ENCODE results near the gene CCER1.

Gene CCER1

DNA sequence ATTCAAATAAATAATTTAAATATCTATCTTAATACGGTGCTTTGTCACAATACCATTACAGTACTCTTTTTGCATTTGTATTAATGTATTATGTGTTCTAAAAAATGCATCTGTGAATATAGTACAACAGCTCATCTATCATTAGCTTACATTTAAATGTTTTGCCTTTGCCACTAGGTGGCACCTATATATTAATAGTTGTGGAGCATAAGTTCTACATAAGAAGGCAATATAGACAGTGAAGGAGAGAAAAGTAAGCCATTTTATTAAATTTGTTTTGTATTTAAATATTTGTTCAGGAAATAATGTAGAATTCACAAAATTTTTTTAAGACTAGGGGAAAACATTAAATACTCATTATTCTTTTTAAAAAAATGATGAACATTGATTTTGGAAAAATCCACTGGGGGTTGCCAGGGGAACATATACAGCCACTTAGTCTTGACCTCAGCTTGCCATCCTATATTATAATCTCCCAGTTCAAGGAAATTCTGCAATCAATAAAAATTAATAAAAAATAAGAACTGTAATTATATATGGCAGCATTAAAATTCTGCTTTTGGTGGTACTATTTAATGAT is 9.8 kb downstream of the CCER1 start:
- peak; percentile 36 for TF ChIP-seq CTCF (IDR thresholded peaks at IDR 0.05; ENCODE audit: low read depth, low read length, missing control alignments)
- Histone ChIP-seq H3K27ac (no peak overlapping the region), H3K27me3 (replicated peaks) (no peaks in the 10 kb centered on the region), H3K36me3 (replicated peaks) (no peaks in the 10 kb centered on the region), H3K4me3 (ENCODE audit: low read depth, low read length) (no peak overlapping the region)
- DNase-seq, result peak; percentile 24
- in situ Hi-C loops (cut with HindIII; ENCODE audit: low pct_ligation_motif_present, low sequenced_read_pairs), result no loop called here

GRCh38 chr12:90943255-90943654 is 11.7 kb downstream of the CCER1 start:
- H3K27ac ChIP-seq, result no peak overlapping the region
- in situ Hi-C loops (cut with HindIII; ENCODE audit: low pct_ligation_motif_present, low sequenced_read_pairs), result no loop called here
- DNase-seq, result no peak
- no peaks in the 10 kb centered on the region for H3K36me3 ChIP-seq (replicated peaks)
- no peak for TF ChIP-seq CTCF (IDR thresholded peaks at IDR 0.05; ENCODE audit: low read depth, low read length, missing control alignments)
- H3K4me3 ChIP-seq (ENCODE audit: low read depth, low read length), result no peak overlapping the region
- no peaks in the 10 kb centered on the region for H3K27me3 ChIP-seq (replicated peaks)

DNA sequence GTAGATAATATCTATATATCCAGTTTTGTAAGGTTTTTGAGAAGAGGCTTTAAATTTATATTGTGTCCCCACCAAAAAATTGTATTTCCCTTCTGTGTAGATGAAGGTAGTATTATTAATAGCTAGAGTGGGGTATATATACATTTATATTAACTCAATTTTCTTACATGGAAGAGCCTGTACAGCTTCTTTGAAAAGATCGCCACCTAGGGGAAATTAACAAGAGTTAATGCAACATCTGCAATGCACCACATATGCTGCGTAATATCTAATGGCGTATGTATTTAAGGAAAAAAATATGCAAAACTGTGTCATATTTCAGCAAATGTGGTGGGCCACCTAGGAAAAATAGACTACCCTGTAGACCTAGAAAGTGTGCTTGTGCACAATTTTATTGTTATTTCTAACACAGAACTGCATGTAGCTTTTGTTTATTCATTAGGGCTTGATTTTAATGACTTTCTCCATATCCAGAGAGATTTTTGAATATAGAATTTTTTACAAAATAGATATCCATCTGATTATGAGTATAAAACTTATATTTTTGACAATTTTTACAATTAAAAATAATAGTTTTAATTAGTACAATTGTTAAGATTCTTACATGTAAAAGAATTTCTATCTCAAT is 14.0 kb downstream of the CCER1 start:
- no peaks in the 10 kb centered on the region for H3K36me3 ChIP-seq (replicated peaks)
- peak; percentile 60 for TF ChIP-seq CTCF (IDR thresholded peaks at IDR 0.05; ENCODE audit: low read depth, low read length, missing control alignments)
- no peaks in the 10 kb centered on the region for H3K27me3 ChIP-seq (replicated peaks)
- no peak overlapping the region for H3K27ac ChIP-seq
- DNase-seq, result peak; percentile 31
- in situ Hi-C loops (cut with HindIII; ENCODE audit: low pct_ligation_motif_present, low sequenced_read_pairs), result no loop called here
- no peak overlapping the region for H3K4me3 ChIP-seq (ENCODE audit: low read depth, low read length)

DNA sequence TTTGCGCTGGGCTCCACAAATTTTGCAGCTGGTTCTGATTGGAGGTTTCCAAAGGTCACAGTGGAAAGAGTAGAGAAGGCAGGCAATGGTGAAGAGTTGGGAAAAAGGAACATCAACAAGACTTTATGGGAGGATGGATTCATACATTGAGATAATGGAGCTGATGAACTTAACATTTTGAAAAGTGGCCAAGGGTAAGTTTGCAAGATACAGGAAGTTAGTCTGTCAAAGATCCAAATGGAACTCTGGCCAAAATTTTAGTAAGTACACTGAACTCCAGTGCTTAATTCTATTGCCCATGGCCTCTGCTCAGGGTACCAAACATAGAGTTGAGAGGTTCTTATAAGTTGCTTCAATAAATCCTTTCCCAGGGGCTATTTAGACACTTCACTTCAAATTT is 15.6 kb downstream of the CCER1 start:
- Histone ChIP-seq H3K27ac (no peak overlapping the region), H3K36me3 (replicated peaks) (no peaks in the 10 kb centered on the region), H3K4me3 (ENCODE audit: low read depth, low read length) (no peak overlapping the region), H3K27me3 (replicated peaks) (no peaks in the 10 kb centered on the region)
- TF ChIP-seq CTCF (IDR thresholded peaks at IDR 0.05; ENCODE audit: low read depth, low read length, missing control alignments), result no peak
- no peak for DNase-seq
- in situ Hi-C loops (cut with HindIII; ENCODE audit: low pct_ligation_motif_present, low sequenced_read_pairs), result no loop called here

DNA sequence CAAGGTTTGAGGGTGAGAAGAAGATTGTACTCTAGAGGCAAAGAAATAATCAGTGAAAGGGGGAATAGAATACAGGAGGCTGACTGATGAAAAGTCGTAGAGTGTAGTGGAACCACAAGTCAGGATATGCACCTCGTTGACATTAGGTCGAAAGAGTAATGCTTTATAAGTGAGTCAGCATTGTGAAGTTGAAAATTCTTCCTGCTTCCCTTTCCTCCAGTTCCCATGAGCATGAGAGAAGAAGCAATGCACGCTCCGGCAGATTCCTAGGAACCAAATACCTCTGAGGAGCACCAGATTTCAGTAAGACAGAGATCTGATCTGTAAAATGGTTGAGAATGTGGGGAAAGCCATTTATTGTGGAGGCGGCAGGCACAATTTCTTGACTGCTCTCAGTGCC is 16.5 kb downstream of the CCER1 start:
- in situ Hi-C loops (cut with HindIII; ENCODE audit: low pct_ligation_motif_present, low sequenced_read_pairs), result no loop called here
- peak; percentile 64 for DNase-seq
- no peak for TF ChIP-seq CTCF (IDR thresholded peaks at IDR 0.05; ENCODE audit: low read depth, low read length, missing control alignments)
- Histone ChIP-seq H3K27me3 (replicated peaks) (no peaks in the 10 kb centered on the region), H3K4me3 (ENCODE audit: low read depth, low read length) (no peak overlapping the region), H3K27ac (peak overlapping the region; percentile 43), H3K36me3 (replicated peaks) (no peaks in the 10 kb centered on the region)

DNA sequence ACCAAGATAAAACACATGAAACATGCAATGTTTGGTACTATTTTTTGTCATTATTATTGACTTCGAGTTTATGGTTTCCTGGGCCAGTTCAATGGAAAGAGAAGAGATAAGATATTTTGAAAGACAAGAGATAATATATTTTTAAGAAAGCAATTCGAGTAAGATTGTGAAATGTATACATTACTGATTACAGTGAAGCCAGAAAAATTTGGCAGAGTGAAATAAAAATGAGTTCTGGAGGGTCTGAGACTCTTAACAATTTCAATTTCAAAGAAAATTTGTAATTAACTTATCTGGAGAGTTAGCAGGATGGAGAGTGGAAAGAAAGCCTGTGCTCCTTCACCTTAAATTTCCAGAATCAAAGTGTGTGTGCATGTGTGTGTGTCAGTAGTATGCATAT is 17.3 kb downstream of the CCER1 start:
- TF ChIP-seq CTCF (IDR thresholded peaks at IDR 0.05; ENCODE audit: low read depth, low read length, missing control alignments), result no peak
- Histone ChIP-seq H3K27me3 (replicated peaks) (no peaks in the 10 kb centered on the region), H3K36me3 (replicated peaks) (no peaks in the 10 kb centered on the region), H3K4me3 (ENCODE audit: low read depth, low read length) (no peak overlapping the region), H3K27ac (no peak overlapping the region)
- DNase-seq, result no peak
- in situ Hi-C loops (cut with HindIII; ENCODE audit: low pct_ligation_motif_present, low sequenced_read_pairs), result no loop called here

All from brain microvascular endothelial cell (primary cell).